ENCODE results near the gene GAS2L2.

- TF ChIP-seq CTCF (IDR thresholded peaks at IDR 0.05), result no peak
- TF ChIP-seq EZH2phosphoT487 (IDR thresholded peaks at IDR 0.05), result no peak
- no peak for TF ChIP-seq EZH2 (IDR thresholded peaks at IDR 0.05)
These were observed 26.0 kb downstream of the GAS2L2 start for GRCh38 chr17:35726953-35727460.

Data from neural progenitor cell (in vitro differentiated cells).